A673 (cell line): ENCODE measurements around the gene HMCN1. TPM values are rescaled to one million over a fixed set of nuclear protein-coding genes. Genes with fewer than 3 reads are reported as not detected.

ENCODE experiments used
- BruUV-seq: library from RNA; stranded (reverse); fragments of 400-500 nt; replicated peaks from 2 replicates; lab custom pipeline; 2021; lab: Mats Ljungman, UMichigan
- CTCF ChIA-PET: fragments of 300-600 bp; sonication (Branson Sonifier 250); formaldehyde crosslinking; loops from one replicate; lab custom pipeline; 2022; ENCODE audit warnings: antibody characterized with exemption; lab: Charles Lee
- POLR2A ChIA-PET: fragments of 300-600 bp; sonication (Branson Sonifier 250); formaldehyde crosslinking; loops from one replicate; lab custom pipeline; 2022; ENCODE audit warnings: antibody characterized with exemption; ENCODE audit not compliant: low non-redundant PET; lab: Charles Lee
- DNase-seq: peaks from one replicate; pipeline ENCODE4 v3.0.0-alpha.2; 2015; ENCODE audit warnings: low spot score
- H3K27ac ChIP-seq: fragments of 200-600 bp; sonication (generic); 2 replicates; pipeline ENCODE4 v1.5.1; 2016; ENCODE audit warnings: mixed run types, low read depth, mild to moderate bottlenecking, mixed read lengths, antibody characterized with exemption, low read length; ENCODE audit not compliant: poor library complexity, severe bottlenecking
- H3K27me3 ChIP-seq: fragments of 200-600 bp; sonication (generic); replicated peaks from 2 replicates; pipeline ENCODE4 v1.6.1; 2017; ENCODE audit warnings: mixed run types, low read depth, mild to moderate bottlenecking, mixed read lengths, antibody characterized with exemption, low read length; ENCODE audit not compliant: insufficient read depth, poor library complexity
- H3K36me3 ChIP-seq: fragments of 200-600 bp; sonication (generic); 2 replicates; pipeline ENCODE4 v1.6.1; 2016; ENCODE audit warnings: mixed run types, mild to moderate bottlenecking, mixed read lengths, antibody characterized with exemption, low read length; ENCODE audit not compliant: insufficient read depth, poor library complexity, severe bottlenecking
- H3K4me1 ChIP-seq: fragments of 200-600 bp; sonication (generic); 2 replicates; pipeline ENCODE4 v1.6.1; 2017; ENCODE audit warnings: mixed run types, mild to moderate bottlenecking, mixed read lengths, antibody characterized with exemption, low read length; ENCODE audit not compliant: insufficient read depth, poor library complexity, severe bottlenecking
- H3K4me3 ChIP-seq: fragments of 200-600 bp; sonication (generic); 2 replicates; pipeline ENCODE4 v1.5.1; 2016; ENCODE audit warnings: low read depth, mixed run types, mild to moderate bottlenecking, mixed read lengths, low read length; ENCODE audit not compliant: poor library complexity, severe bottlenecking
- H3K9me3 ChIP-seq: fragments of 200-600 bp; sonication (generic); 2 replicates; pipeline ENCODE4 v1.6.1; 2016; ENCODE audit warnings: mixed run types, low read depth, mild to moderate bottlenecking, mixed read lengths, antibody characterized with exemption, low read length; ENCODE audit not compliant: poor library complexity, severe bottlenecking
- CTCF ChIP-seq: fragments of 300-800, 200-600 bp; sonication (generic); conservative IDR thresholded peaks from 2 replicates; pipeline ENCODE4 v1.5.1; 2017; ENCODE audit warnings: low read depth, mild to moderate bottlenecking, antibody characterized with exemption, low read length, moderate library complexity, mixed read lengths
- EZH2 ChIP-seq: fragments of 200-600 bp; sonication (generic); IDR thresholded peaks from 2 replicates; pipeline ENCODE4 v1.6.1; 2017; ENCODE audit warnings: borderline replicate concordance, low read depth, mild to moderate bottlenecking, mixed read lengths, antibody characterized with exemption, low read length; ENCODE audit not compliant: poor library complexity, severe bottlenecking
- intact Hi-C: fragments of 100-400 bp; cut with micrococcal nuclease; formaldehyde crosslinking; loops from one replicate; pipeline ENCODE4 v1.10.0; 2022; ENCODE audit not compliant: unreplicated experiment
- total RNA-seq: library from RNA; stranded (reverse); gene quantifications from 2 replicates; pipeline ENCODE4 v1.2.3, GENCODE V29; 2021

Gene HMCN1
- total RNA-seq, 1 experiment from 2014 or later = 134 TPM

- CTCF ChIA-PET = no interaction called here
- H3K4me3 ChIP-seq = no peak overlapping the region
- H3K27me3 ChIP-seq = no peaks in the 10 kb centered on the region
- no peak overlapping the region for H3K27ac ChIP-seq
- no TSS peak for BruUV-seq
- no peak for TF ChIP-seq EZH2
- no peak for TF ChIP-seq CTCF
- H3K36me3 ChIP-seq = peaks cover 86% of the 10 kb centered on the region
- no peaks in the 10 kb centered on the region for H3K9me3 ChIP-seq
- peaks cover 7% of the 10 kb centered on the region for H3K4me1 ChIP-seq
- POLR2A ChIA-PET = no interaction called here
- DNase-seq = no peak
- intact Hi-C loops = no loop called here
Measured at GRCh38 chr1:185973645-185974044, 239.5 kb downstream of the HMCN1 start.

- Histone ChIP-seq H3K4me3 (no peak overlapping the region), H3K27ac (no peak overlapping the region), H3K4me1 (peaks cover 12% of the 10 kb centered on the region), H3K36me3 (peaks cover 84% of the 10 kb centered on the region), H3K9me3 (no peaks in the 10 kb centered on the region), H3K27me3 (no peaks in the 10 kb centered on the region)
- intact Hi-C loops = no loop called here
- no TSS peak for BruUV-seq
- ChIA-PET CTCF (no interaction called here), POLR2A (no interaction called here)
- DNase-seq = no peak
- no peak for TF ChIP-seq EZH2
- no peak for TF ChIP-seq CTCF
Measured at GRCh38 chr1:185974367-185975170, 240.4 kb downstream of the HMCN1 start.

GRCh38 chr1:185980891-185981290, 246.7 kb downstream of the HMCN1 start:
- BruUV-seq = no TSS peak
- TF ChIP-seq CTCF = no peak
- TF ChIP-seq EZH2 = no peak
- no peak for DNase-seq
- Histone ChIP-seq H3K27ac (no peak overlapping the region), H3K36me3 (peaks cover 81% of the 10 kb centered on the region), H3K27me3 (no peaks in the 10 kb centered on the region), H3K9me3 (no peaks in the 10 kb centered on the region), H3K4me3 (no peak overlapping the region), H3K4me1 (peaks cover 25% of the 10 kb centered on the region)
- POLR2A ChIA-PET = no interaction called here
- intact Hi-C loops = no loop called here
- CTCF ChIA-PET = no interaction called here
